Stimulated activated CD8-positive, alpha-beta memory T cell treated with anti-CD3 and anti-CD28 coated beads, Interleukin-7, amount 100 ng/mL, for 24 hours (primary cell): ENCODE results near the gene HOXD8.

Experiments
- DNase-seq: peaks from one replicate; pipeline ENCODE4 v3.0.0-alpha.2; 2020; ENCODE audit warnings: low read depth

The HOXD8 gene

DNA sequence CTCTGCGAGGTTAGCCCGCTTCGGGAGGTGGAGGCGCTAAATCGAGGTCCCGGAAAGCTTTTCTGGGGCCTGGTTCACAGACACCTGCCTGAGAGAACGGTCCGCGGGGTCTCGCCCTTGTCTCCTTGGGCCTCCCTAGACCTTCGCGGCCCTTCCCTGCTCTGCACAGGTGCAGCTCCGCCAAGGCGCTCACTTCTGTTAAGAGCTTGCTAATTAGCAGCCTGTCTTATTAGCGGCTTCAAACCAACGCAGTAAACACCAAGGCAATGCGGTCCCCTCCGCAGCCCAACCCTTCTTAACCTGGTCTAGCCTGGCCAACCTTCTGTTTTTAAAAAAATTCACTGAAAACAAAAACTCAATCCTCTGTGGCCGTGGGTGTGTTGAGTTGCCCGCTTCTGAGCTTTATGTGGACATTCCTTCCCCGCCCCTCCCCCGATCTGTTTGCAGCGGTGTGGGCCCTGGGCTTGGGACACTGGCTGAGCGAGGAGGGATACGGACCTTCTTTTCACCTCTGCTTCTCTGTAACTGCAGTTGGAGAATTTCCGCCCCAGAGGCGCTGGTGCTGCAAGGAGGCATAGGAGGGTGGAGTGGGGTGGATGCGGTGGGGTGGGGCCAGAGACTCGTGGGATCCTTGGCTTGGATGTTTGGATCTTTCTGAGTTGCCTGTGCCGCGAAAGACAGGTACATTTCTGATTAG, 18.4 kb downstream of the HOXD8 start:
- no peak for DNase-seq

DNA sequence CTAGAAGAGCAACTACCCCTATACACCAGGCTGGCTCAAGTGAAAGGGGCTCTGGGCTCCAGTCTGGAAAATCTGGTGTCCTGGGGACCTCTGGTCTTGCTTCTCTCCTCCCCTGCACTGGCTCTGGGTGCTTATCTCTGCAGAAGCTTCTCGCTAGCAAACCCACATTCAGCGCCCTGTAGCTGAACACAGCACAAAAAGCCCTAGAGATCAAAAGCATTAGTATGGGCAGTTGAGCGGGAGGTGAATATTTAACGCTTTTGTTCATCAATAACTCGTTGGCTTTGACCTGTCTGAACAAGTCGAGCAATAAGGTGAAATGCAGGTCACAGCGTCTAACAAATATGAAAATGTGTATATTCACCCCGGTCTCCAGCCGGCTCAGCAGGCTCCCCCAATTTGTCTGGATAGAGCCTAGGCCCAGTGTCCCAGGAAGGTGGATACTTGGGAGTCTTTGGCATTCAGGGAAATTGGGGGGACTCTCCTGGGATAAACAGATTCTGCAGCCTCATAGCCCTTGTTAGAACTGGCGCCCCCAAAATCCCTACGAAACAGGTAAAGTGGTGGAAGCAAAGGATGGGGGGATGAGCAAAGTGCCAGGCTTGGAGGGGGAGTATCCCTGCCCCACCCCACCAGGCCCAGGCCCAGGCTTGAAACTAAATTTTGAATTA, 19.4 kb downstream of the HOXD8 start:
- DNase-seq = no peak

DNA sequence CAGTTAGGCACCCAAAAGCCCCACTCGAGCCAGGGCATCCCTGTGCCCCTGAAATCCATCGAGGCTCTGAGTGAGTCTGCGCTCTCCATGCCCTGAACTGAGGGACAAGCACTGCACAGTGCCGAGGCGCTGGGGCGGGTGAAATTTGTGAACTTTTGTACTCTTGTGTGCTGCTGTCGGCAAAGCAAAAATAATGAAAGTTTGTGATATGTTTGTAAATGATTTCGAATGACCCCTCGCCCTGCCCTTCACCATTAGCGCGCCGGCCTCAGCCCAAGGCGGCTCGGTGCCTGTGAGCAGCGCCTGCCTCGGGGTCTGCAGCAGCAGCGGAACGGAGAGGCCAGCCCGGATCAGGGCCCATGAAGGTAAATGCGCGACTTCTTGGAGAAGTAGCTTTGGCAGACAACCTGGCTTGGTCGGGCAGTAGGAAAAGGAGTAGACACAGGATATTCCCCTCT, 20.0 kb downstream of the HOXD8 start:
- no peak for DNase-seq

DNA sequence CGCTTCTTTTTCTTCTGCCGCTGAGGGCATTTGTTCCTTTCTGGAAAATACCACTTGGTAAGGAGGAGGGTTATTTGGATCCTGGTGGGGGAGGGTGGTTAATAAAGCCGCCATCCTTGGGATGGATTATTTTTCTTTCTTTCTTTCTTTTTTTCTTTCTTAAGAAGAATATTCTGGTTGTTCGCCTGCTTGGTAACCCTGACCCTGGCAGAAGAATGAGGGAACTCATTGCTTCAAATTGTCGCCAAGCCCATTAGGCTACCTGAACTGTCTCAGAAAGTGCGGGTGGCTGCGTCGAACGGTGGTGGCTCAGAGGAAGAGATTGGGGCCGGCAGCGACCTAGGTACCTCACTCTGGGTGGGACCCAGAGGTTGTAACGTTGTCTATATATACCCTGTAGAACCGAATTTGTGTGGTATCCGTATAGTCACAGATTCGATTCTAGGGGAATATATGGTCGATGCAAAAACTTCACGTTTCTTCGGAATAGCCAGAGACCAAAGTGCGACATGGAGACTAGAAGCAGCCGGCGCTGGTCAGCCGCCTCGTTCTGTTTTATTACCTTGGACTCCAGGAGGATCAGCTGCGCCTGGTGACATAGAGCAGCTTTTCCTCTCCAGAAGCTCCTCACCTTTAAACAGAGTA, 20.6 kb downstream of the HOXD8 start:
- DNase-seq = no peak

DNA sequence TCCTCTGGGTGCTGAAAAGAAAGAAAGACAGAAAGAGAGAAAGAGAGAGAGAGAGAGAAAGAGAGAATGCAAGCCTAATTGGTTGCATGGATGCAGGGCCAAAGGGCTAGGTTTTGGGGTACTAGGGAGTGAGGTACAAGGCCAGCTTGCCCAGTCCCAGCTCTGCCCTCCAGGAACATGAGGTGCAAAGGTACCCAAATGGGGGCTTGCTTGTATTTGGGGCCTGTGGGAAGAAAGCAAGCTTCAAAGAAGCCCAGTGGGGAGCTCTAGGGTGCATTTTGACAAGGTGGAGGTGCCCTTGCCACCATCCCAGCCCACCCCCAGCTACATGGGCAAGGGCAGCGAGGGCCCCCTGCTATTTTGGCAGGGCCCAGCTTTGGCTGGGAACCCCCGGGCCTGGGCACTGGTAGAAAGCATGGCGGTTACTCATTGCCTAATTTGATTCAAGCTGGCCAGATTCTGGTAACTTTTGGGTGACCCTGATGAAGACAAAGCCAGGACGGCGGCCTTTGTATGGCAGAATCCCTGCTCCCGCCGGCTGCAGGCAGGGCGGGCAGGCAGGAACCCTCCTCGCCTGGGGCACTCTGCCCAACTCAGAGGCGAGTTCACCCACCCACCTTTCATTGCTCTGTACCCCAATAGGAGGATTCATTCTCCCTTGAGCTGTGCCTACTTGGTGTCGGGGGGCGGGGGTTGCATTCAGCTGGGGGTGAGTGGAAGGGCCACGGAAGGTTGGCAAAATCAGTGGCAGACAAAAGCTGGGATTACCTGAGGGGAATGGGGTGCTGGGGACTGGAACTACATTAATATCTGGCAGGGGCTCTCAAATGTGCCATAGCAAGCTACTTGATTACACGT, 21.3 kb downstream of the HOXD8 start:
- DNase-seq = no peak

DNA sequence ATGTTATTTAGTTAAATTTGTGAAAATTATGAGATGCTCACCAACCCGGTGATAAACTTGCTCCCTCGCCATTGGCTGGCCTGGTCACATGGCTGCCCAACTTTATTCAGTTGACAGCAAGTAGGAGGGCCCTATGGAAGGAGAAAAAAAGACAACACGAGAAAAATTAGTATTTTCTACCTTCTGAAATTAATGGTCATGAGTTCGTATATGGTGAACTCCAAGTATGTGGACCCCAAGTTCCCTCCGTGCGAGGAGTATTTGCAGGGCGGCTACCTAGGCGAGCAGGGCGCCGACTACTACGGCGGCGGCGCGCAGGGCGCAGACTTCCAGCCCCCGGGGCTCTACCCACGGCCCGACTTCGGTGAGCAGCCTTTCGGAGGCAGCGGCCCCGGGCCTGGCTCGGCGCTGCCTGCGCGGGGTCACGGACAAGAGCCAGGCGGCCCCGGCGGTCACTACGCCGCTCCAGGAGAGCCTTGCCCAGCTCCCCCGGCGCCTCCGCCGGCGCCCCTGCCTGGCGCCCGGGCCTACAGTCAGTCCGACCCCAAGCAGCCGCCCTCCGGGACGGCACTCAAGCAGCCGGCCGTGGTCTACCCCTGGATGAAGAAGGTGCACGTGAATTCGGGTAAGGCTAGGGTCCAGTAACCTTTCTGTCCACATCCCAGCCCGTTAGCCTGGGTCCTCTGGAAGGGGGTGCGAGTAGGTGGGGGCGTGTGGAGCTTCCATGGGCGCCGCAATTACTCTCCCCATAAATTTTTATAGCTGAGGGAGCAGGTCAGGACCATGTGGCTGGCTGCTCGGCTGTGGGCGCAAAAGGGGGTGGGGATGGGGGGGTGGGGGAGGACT, 22.2 kb downstream of the HOXD8 start, which contains the start of gene HOXD4:
Gene HOXD4, plus strand, starts transcription at position 109 of the 846 bp plus-strand sequence. Its CDS starts 84 bp downstream, at position 193.
- no peak for DNase-seq

DNA sequence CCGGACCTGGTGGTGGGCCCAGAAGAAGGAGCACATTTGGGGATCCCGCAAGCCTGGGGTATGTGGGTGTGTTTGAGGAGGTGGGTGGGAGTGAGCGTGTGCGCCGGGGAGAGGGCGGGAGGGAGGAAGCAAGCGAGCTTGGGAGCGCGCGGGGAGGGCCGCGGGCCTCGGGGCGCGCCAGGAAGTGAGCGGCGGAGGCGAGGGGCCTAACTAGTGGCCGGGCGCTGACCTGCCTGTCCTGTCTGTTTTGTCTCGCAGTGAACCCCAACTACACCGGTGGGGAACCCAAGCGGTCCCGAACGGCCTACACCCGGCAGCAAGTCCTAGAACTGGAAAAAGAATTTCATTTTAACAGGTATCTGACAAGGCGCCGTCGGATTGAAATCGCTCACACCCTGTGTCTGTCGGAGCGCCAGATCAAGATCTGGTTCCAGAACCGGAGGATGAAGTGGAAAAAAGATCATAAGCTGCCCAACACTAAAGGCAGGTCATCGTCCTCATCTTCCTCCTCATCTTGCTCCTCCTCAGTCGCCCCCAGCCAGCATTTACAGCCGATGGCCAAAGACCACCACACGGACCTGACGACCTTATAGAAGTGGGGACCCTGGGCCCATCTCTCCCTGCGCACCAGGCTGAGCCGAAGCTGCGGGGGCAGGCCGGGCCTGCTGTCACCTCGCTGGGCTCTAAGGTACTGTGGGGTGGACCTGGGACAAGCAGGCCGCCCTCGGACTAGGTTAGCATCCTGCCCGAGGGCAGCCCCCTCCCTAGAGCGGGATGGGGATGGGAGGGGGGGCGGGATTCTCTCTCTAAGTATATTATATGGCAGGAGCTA, 23.1 kb downstream of the HOXD8 start:
- DNase-seq = no peak

DNA sequence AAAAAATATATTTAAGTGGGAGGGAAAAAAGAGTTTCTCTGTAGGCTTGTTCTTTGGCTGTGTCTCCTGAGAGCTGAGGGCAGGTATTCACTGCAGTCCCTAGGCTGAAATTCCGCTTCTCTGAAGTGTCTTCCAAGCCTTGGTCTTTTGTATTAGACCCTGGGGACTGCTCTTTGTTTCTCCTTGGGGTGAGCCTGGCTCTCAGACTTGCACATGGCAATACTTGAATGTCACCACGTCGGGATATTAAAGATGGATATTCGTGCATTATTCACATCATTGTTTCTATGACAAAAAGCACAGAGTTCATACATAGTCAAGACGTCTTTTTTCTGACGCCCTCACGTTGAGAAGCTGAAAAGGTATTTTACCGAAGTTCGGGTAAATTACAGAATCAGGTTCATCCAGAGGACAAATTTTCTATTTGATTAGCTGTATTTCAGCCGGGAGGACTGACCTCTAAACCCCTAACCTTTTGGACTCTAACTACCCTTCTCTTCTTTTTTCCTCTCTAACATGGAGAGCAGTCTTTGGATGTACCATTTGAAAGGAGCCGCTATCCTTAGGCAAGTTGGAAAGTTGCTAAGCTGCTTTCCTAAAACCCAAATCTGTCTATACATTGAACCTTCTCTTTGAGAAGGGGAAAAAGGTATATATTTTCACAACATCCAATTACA, 25.2 kb downstream of the HOXD8 start:
- no peak for DNase-seq

DNA sequence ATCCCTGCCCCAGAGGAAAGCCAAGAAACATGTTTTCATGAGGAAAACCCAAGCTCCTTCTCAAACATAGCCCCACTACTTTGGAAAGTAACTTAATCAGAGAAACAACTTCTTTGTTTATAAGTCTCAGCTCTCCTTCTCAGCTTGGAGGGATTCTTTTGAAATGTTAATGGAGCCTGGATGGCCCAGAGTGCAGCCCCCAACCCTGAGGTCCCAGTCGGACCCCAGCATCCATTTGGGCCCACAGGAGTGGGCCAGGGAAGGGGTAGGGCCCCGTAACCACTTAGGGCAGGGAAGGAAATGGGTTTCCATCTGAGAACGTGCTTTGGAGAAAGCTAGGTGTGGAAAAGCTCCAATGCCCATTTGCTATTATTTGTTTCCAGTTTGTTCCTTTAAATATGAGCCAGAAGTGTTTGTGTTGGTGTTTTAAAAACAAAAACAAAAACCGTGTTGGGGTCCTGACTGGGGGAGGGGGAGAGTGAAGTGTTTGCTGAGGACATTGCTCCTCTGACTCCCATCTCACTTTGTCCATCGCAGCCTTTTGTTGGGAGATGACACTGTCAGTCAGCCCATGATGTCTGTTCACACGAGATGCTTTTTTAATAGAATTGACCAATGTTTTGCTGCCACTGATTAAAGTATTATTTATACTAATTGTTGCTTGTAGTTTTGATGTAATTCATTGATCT, 26.0 kb downstream of the HOXD8 start:
- no peak for DNase-seq

DNA sequence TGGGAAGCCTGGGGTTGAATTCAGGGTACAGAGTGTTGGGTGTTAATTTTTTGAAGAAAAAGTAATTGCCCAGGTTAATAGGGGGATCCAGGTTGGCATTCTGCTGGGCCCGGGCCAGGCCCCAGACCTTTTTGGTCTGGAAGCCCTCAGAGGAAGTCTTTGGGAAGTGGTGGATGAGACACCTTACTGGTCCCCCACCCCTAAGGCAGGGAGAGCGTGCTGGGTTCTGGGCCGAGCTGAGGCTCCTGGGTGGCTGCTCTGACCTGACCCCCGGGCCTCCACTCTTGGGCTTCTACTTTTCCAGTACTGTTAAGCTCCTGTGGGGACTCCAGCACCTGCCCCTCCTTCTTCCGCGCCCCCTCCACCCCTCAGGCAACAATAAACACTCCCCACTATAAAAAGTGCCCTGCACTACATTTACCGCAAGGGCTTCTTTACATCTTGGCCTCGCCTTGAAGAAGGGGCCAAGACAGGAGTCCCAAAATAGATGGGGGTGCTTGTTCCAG, 26.8 kb downstream of the HOXD8 start:
- no peak for DNase-seq

DNA sequence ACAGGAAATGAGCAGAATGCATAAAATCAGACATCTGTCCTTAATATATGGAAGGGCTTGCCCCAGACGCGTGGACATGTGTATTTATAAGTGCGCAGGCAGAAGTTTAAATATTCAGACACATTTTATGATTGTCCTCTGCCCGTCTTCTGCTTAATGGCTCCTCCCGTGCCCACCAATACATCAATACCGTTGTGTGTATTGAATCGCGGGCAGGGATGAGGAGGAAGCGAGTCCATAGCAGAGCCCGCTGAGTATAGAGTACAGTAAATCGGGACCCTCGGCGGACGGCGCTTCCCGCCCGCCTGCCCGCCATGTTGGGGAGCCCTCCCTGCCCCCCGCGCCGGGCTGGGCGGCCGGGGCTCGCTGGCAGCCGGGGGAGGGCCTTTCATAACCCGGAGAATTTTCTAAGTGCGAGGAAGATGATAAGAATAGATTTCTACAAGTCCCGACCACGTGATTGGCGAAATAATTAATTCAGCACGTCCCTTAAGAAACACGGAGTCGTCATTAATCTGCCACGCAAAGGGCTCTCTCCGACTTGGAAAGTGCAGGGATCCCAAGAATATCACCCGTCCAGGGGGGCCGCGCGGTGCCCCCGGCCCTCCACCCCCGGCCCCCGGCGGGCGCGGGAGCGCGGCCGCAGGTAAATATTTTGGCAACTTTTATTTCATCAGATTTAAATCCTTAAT, 27.4 kb downstream of the HOXD8 start, which contains the start of gene HOXD3:
Gene HOXD3, plus strand, starts transcription at position 501 of the 692 bp plus-strand sequence. CDS start 11,808 bp downstream, outside the sequence.
- DNase-seq = no peak

DNA sequence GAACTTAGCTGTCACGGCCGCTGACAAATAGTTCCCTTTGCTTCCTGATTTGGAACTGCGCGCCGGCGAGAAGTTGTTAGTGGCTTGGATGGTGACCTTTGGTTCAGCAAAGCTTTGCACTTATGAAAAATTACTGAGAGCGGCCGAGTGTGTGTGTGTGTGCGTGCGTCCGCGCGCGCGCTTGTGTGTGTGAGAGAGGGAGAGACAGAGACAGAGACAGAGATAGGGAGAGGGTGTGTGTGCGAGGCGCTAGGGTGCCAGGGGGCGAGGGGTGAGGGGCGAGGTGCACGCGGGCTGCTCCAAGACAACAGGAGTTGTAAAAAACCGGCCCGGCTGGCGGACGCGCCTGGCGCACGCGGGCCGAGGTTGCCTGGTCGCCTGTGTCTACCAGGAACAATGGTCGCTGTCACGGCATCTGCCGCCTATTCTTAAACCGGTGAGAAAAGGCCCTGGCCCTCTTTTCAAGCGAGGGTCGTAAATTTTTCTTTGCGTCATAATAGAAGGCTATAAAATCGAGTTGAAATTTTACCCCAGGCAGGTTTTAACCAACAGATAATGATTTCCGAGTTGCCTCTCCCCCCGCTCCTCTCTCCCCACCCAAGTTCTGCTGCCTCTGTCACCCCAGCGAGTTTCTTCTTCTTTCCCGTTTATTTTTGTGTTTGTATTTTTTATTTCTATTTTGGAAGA, 28.1 kb downstream of the HOXD8 start:
- no peak for DNase-seq

DNA sequence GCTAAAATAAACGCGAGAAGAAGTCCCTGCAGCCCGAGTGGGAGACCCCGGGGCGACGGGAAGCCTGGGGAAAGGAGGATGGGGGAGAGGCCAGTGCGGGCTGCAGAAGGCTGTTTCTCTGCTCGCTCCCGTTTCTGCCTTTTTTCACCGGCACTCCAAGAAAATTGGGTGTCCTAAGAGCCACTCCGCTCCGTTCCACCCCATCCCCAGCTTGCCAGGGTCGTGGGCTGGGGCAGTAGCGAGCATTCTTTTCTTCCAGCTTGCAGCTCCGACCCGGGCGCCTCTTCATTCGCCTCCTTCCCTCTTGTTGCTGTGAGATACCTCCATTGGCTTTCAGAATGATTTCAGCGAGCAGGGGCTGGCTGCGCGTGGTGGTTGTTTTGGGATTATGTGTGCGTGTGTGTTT, 28.7 kb downstream of the HOXD8 start:
- no peak for DNase-seq

DNA sequence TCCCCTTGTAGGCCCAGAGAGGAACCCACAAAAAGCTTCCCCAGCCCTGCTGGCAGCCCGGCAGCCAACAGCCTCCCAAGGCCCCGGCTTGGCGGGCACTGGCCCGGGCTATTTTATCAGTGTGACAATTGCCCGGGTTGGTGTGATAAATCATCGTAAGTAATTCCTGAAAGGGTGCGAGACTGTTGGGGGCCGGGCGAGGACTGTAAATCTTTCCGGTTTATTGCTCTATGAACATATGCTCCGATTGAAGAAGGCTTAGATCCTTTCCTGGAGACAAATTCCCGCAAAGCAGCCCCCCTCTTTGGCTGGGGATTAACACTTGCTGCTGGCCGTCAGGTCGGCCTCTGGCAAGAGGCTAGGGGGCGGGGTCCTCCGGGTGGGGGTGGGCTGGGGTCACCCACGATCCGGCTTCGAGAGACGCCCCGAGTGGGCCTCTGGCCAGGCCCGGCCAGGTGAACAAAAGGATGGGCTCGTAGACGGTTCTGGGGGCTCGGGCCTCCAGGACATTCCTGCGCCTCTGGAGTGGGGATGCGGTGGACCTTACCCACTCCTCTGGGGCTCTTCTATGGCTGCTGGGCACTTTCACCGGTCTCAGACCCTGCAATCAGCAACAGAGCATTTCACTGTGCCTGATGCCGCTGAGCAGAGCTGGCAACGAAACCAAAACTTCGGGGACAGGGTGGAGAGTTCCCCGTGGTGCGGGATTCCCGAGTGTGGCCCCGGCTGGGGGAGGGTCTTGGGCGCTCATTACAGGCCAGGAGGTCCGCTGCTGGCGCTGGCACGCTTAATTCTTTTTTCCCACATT, 29.6 kb downstream of the HOXD8 start:
- DNase-seq = no peak

DNA sequence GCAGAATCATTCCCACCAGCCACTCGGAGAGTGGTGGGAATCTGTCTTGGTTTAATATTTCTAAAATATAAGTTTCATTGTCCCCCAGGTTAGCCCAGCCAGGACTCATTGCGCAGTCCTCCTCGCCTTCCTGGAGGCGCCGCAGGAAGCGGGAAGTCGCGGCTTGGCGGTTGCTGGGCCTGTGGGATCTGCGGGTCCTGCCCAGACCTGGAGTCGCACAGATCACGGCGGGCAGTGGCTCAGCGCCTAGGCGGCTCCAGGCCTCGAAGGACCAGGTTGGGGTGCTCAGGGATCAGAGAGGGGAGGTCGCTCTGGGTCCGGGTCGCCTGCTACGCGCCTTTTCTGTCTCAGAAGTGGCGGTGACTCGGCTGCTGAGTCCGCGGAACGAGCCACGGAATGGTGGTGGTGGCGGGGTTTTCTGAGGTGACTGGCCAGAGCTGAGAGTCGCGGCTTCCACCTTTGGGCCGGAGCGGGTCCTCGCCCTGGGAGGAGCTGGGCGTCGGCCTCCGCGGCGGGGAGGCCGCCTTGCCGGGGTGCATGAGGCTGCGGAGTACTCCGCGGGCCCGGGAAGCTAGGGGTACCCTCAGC, 30.3 kb downstream of the HOXD8 start:
- DNase-seq = no peak

DNA sequence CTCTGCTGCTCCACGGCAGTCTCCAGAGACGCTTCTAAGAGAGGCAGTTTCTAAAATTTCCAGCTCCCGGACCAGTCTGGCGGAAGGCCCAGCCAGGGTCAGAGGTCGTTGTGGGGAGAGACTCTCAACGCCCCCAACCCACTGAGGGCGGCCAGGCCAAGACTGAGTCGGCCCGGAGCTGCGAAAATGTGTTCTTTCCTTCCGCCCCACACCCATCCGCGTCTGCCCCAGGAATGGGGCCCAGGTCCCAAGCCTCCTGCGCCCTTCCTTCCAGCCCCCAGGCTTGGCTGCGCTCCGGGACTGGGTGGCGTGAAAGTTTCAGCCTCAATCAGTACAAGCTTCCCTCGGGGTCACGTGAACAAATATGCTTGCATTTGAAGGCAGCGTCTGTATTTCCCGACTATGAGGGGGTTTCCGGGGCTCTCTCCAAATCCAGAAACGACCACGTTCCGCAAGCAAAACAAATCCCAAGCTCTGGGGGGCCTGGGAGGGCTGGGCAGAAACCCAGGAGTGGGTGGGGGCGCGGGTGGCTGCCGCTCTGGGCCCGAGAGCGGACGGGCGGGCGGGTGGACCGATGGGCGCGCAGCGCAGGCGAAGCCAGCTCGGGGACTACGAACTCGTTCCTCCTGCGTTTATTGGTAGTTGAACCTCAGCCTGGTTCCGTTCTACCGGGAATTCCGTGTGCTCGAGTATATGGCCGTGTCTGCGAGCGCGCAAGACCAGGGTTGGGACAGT, 30.9 kb downstream of the HOXD8 start:
- DNase-seq = no peak
